Measurements from ENCODE around the gene DLK2. TPM values are rescaled to one million over a fixed set of nuclear protein-coding genes. Genes with fewer than 3 reads are reported as not detected.

DLK2 gene
- total and polyA plus RNA-seq, 2 of the 13 experiments (the other 11 are each of a cell fraction or from before 2014, with no cell fraction given), result 1.2 to 3.8 TPM

DNA sequence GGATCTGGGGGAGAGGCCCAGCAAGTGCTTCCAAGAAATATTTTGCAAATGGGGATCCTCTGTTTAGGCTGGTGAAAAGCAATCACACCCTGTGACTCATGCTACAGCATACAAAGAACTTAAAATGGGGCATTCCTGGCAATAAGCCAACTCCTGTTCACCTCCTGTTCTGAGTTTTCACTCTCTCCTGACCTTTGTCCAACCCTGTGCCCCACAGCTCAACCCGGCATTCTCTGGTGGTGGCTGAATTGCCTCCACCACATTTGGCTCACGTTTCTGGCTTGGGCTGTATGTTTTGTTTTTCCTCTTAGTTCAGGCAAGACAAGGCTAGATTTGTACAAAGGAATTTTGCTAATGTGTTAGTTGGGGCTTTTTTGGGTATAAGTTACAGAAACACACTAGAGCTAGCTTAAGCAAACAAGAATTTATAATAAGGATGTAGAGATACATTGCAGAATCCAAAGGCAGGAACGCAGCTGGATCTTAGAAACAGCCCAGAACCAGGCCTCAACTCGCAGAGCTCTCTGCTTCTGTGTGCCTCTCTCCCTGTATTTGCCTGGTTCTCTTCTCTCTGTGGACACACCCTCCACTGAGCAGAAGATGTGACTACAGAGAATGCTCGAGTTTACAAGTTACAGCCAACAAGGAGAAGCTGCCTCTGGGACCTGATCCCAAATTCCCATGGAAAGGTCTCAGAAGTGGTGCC, 18.6 kb downstream of the DLK2 start (continued):
- no peak for TF ChIP-seq SRSF4 (IDR thresholded peaks at IDR 0.05; ENCODE audit: low read depth, low read length, poor library complexity, severe bottlenecking)
- no peak for TF ChIP-seq ZNF713 (CRISPR knock-in tag; IDR thresholded peaks at IDR 0.05)
- TF ChIP-seq PRDM10 (CRISPR knock-in tag; IDR thresholded peaks at IDR 0.05; ENCODE audit: low read depth), result peak; percentile 86
- TF ChIP-seq, protein P1, sequence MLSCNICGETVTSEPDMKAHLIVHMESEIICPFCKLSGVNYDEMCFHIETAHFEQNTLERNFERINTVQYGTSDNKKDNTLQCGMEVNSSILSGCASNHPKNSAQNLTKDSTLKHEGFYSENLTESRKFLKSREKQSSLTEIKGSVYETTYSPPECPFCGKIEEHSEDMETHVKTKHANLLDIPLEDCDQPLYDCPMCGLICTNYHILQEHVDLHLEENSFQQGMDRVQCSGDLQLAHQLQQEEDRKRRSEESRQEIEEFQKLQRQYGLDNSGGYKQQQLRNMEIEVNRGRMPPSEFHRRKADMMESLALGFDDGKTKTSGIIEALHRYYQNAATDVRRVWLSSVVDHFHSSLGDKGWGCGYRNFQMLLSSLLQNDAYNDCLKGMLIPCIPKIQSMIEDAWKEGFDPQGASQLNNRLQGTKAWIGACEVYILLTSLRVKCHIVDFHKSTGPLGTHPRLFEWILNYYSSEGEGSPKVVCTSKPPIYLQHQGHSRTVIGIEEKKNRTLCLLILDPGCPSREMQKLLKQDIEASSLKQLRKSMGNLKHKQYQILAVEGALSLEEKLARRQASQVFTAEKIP (CRISPR knock-in tag; IDR thresholded peaks at IDR 0.05; ENCODE audit: borderline replicate concordance), result no peak
- no peak for TF ChIP-seq ZFP37 (CRISPR knock-in tag; IDR thresholded peaks at IDR 0.05; ENCODE audit: borderline replicate concordance)
- TF ChIP-seq MBD4 (IDR thresholded peaks at IDR 0.05; ENCODE audit: borderline replicate concordance, low read length), result no peak
- peak; percentile 67; the same call in 1 of the 2 replicates for TF ChIP-seq RFXAP (CRISPR knock-in tag; IDR thresholded peaks at IDR 0.05; ENCODE audit: borderline replicate concordance)
- no peak; the same call in 1 of the 2 replicates for TF ChIP-seq ZNF350 (CRISPR knock-in tag; IDR thresholded peaks at IDR 0.05; ENCODE audit: borderline replicate concordance, low read depth)
- TF ChIP-seq ZMYM4 (CRISPR knock-in tag; IDR thresholded peaks at IDR 0.05), result peak; percentile 29; the same call in 1 of the 2 replicates
- peak; percentile 55 for TF ChIP-seq PHF5A (CRISPR knock-in tag; IDR thresholded peaks at IDR 0.05; ENCODE audit: low read depth, unreplicated experiment)
- TF ChIP-seq, protein P2, sequence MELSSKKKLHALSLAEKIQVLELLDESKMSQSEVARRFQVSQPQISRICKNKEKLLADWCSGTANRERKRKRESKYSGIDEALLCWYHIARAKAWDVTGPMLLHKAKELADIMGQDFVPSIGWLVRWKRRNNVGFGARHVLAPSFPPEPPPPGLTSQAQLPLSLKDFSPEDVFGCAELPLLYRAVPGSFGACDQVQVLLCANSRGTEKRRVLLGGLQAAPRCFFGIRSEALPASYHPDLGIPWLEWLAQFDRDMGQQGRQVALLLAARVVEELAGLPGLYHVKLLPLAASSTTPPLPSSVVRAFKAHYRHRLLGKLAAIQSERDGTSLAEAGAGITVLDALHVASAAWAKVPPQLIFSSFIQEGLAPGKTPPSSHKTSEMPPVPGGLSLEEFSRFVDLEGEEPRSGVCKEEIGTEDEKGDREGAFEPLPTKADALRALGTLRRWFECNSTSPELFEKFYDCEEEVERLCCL (CRISPR knock-in tag; IDR thresholded peaks at IDR 0.05; ENCODE audit: borderline replicate concordance), result no peak
- TF ChIP-seq ZMAT3 (CRISPR knock-in tag; conservative IDR thresholded peaks at IDR 0.05), result no peak
- no peak for TF ChIP-seq ZBTB49 (CRISPR knock-in tag; IDR thresholded peaks at IDR 0.05; ENCODE audit: borderline replicate concordance)
- no peak for TF ChIP-seq SAFB2 (CRISPR knock-in tag; IDR thresholded peaks at IDR 0.05; ENCODE audit: borderline replicate concordance, low read depth)
- TF ChIP-seq GTF2F1 (IDR thresholded peaks at IDR 0.05; ENCODE audit: low read length), result 0 out of 2 replicates have a peak, but pooled peaks have one; percentile 83
- peak; percentile 59; the same call in 1 of the 2 replicates for TF ChIP-seq SRF (IDR thresholded peaks at IDR 0.05; ENCODE audit: low read depth, low read length)
- no peak for TF ChIP-seq TEAD2 (CRISPR knock-in tag; IDR thresholded peaks at IDR 0.05)
- TF ChIP-seq ZNF792 (CRISPR knock-in tag; IDR thresholded peaks at IDR 0.05), result peak; percentile 87
- TF ChIP-seq ZSCAN29 (CRISPR knock-in tag; conservative IDR thresholded peaks at IDR 0.05), result no peak
